ENCODE data around the gene MEX3B.
A peak's percentile ranks its signal among the peaks of the same experiment; 100 is the strongest.

MEX3B gene

GRCh38 chr15:82045892-82046665 lies at the start of gene MEX3B:
MEX3B (minus strand) TSS chr15:82046018; CDS start chr15:82045705, 313 bp downstream.
- peak; percentile 98 for DNase-seq (ENCODE audit: low spot score)

- no peak for DNase-seq (ENCODE audit: low spot score)
These were observed 48.0 kb upstream of the MEX3B start for GRCh38 chr15:82093774-82094211.

GRCh38 chr15:82093325-82093724 lies 47.5 kb upstream of the MEX3B start:
- no peak for DNase-seq (ENCODE audit: low spot score)

GRCh38 chr15:82091636-82092140 lies 45.9 kb upstream of the MEX3B start:
- no peak for DNase-seq (ENCODE audit: low spot score)

GRCh38 chr15:82086243-82086995 lies 40.6 kb upstream of the MEX3B start:
- no peak for DNase-seq (ENCODE audit: low spot score)

GRCh38 chr15:82081914-82082762 lies 36.3 kb upstream of the MEX3B start:
- DNase-seq (ENCODE audit: low spot score), result no peak

- DNase-seq (ENCODE audit: low spot score), result no peak
These were observed 35.0 kb upstream of the MEX3B start for GRCh38 chr15:82080774-82081173.

GRCh38 chr15:82079736-82080135 lies 33.9 kb upstream of the MEX3B start:
- DNase-seq (ENCODE audit: low spot score), result no peak

GRCh38 chr15:82074610-82075009 lies 28.8 kb upstream of the MEX3B start:
- no peak for DNase-seq (ENCODE audit: low spot score)

GRCh38 chr15:82072926-82073537 lies 27.2 kb upstream of the MEX3B start:
- no peak for DNase-seq (ENCODE audit: low spot score)

- DNase-seq (ENCODE audit: low spot score), result no peak
These were observed 20.6 kb upstream of the MEX3B start for GRCh38 chr15:82066455-82066854.

- DNase-seq (ENCODE audit: low spot score), result no peak
These were observed 19.0 kb upstream of the MEX3B start for GRCh38 chr15:82064824-82065223.

GRCh38 chr15:82062479-82063454 lies 16.9 kb upstream of the MEX3B start:
- no peak for DNase-seq (ENCODE audit: low spot score)

GRCh38 chr15:82060817-82061216 lies 15.0 kb upstream of the MEX3B start:
- no peak for DNase-seq (ENCODE audit: low spot score)

GRCh38 chr15:82058517-82059204 lies 12.8 kb upstream of the MEX3B start:
- DNase-seq (ENCODE audit: low spot score), result no peak

- DNase-seq (ENCODE audit: low spot score), result no peak
These were observed 12.2 kb upstream of the MEX3B start for GRCh38 chr15:82058026-82058425.

- no peak for DNase-seq (ENCODE audit: low spot score)
These were observed 11.4 kb upstream of the MEX3B start for GRCh38 chr15:82056958-82057823.

GRCh38 chr15:82052751-82053150 lies 6.9 kb upstream of the MEX3B start:
- DNase-seq (ENCODE audit: low spot score), result no peak

- DNase-seq (ENCODE audit: low spot score), result peak; percentile 53
These were observed 5.8 kb upstream of the MEX3B start for GRCh38 chr15:82051664-82052063.
